ENCODE data around the gene IGSF9B.
"Not testable (repeated sequence)": the region's sequence is repeated elsewhere in the genome, so short reads cannot be mapped to it uniquely, and the experiment has no call there.

IGSF9B gene

GRCh38 chr11:133956650-133957633, at the start of gene IGSF9B:
IGSF9B (minus strand) TSS chr11:133956968; CDS start chr11:133956754, 214 bp downstream.
- TF ChIP-seq CTCF (conservative IDR thresholded peaks at IDR 0.05) (no peak), ZFX (IDR thresholded peaks at IDR 0.05) (0 out of 2 replicates have a peak, but pooled peaks have one; percentile 33)
- peak within 1 kb of the TSS; percentile 69 for H3K27ac ChIP-seq

GRCh38 chr11:134004496-134005172, 47.9 kb upstream of the IGSF9B start:
- H3K27ac ChIP-seq: no peak overlapping the region
- no peak for TF ChIP-seq CTCF (conservative IDR thresholded peaks at IDR 0.05)
- TF ChIP-seq ZFX (IDR thresholded peaks at IDR 0.05): no peak

- TF ChIP-seq CTCF (conservative IDR thresholded peaks at IDR 0.05) (no peak), ZFX (IDR thresholded peaks at IDR 0.05) (no peak)
- H3K27ac ChIP-seq: no peak overlapping the region
Measured at GRCh38 chr11:134003792-134004495, 47.2 kb upstream of the IGSF9B start.

- not testable (repeated sequence) for H3K27ac ChIP-seq
Measured at GRCh38 chr11:134002819-134003218, 46.1 kb upstream of the IGSF9B start.

GRCh38 chr11:134002338-134002737, 45.6 kb upstream of the IGSF9B start:
- H3K27ac ChIP-seq: not testable (repeated sequence)

DNA sequence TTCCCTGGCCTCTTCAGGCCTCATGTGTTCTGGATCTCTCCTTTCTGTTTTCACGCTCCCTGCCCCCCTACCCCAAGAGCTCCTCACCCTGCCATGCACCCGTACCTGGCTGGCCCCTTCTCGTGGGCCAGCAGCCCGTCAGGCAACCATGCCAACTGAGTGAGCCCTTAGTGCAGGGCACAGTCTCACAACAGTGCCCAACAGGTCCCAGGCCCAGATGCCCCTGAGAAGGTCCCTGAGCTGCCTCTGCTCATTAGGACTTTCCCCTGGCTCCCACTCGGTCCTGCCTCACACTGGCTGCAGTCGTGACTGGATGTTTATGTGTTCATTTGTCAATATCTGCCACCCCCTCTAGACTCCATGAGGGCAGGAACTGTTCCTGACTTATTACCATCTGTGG, 44.8 kb upstream of the IGSF9B start:
- TF ChIP-seq CTCF (conservative IDR thresholded peaks at IDR 0.05) (no peak), ZFX (IDR thresholded peaks at IDR 0.05) (no peak)
- H3K27ac ChIP-seq: no peak overlapping the region

- TF ChIP-seq CTCF (conservative IDR thresholded peaks at IDR 0.05): no peak
- TF ChIP-seq ZFX (IDR thresholded peaks at IDR 0.05): no peak
- no peak overlapping the region for H3K27ac ChIP-seq
Measured at GRCh38 chr11:134001088-134001487, 44.3 kb upstream of the IGSF9B start.

DNA sequence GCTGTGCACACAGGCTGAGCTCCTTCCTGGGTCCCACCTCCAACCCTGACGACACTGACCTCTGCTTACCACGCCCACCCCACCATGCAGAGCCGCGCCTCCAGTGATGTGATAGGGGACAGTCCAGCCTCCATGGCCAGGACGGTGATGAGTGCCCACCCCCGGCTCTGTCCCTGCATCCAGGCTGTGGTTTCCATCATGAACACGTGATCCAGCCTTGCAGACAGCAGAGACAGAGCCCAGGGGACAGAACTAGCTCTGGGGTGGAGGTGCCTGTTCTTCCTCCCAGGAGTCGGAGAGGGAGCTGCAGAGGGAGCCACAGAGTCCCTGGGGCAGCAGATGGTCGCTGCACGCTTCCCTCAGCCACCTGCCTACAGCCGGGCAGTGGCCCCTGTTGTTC, 42.6 kb upstream of the IGSF9B start:
- no peak overlapping the region for H3K27ac ChIP-seq
- no peak for TF ChIP-seq CTCF (conservative IDR thresholded peaks at IDR 0.05)
- no peak for TF ChIP-seq ZFX (IDR thresholded peaks at IDR 0.05)

Measured in C4-2B (cell line).